ENCODE data around the gene MKS1.

MKS1 gene

DNA sequence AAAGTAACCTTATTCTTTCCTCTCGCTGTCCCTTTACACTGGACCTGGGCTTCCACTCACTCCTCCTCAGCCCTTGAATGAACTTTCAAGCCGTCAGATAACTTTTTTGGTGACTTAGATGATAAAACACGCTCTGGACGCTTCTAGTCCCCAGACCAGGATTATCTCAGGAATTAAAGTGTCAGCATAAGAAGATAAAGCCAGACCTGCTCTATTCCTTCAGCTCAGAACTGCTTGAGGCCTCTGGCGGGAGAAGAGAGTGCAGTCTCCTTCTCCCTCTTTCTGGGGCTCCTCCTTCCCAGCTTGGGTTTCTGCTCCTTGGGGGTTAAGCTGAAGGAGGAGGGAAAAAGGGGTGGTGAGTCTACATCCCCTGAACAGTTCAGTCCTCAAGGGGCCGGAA lies 25.9 kb upstream of the MKS1 start:
- no peak for DNase-seq (ENCODE audit: low spot score)

DNA sequence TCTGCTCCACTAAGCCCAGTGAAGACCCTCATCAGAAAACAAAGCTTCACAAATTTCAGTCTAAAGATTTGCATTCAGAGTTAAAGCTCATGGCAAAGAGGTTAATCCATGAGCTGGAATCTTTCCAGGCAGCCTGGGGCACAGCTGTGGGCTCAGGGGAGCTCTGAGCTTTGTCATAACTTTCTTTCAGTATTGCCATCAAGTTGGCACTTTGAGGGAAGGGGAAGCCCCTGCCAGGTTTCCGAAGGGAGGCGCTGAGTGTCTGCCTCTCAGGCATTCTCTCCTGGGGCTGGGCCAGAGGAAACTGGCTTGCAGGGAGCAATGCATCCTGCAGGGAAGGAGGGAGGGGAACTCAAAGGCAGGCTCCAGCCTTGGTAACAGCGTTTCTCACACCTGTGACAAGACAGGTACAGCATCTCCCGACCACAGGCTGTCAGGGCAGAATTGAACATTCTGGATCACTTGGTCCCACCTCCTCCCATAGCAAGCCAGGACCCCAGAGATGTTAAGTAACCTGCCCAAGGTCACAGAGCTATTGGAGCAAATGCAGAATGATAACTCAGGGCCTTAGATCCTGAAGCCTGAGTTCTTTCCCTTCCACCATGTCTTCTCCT lies 23.2 kb upstream of the MKS1 start:
- no peak for DNase-seq (ENCODE audit: low spot score)

- DNase-seq (ENCODE audit: low spot score), result no peak
Measured at GRCh38 chr17:58239987-58240386, 20.9 kb upstream of the MKS1 start.

DNA sequence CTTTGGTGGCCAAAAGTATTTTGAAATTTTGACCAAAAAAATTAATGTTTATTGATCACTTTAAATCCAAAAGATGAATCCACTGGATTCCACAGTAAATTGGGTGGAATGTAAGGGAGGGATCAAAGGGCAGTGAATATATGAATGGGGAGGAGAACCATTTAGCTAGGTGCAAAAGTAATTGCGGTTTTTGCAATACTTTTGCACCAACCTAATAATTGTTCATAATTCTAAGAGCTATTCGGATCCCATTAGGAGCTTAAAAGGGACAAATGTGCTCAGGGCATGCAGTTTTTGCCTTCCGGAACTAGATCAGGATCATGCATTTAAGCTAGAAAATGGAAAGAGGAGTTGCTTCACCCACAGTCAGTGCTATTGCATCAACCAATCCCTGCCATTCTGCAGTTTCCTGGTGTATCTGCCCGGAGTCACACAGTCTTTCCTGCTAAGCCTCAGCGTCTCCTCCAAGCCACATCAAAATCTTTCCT lies 19.1 kb upstream of the MKS1 start, which contains the start of gene LPO:
TSS of gene LPO (plus strand) at position 438 of the 488 bp plus-strand sequence. CDS start 4,396 bp downstream, outside the sequence.
- DNase-seq (ENCODE audit: low spot score), result no peak

DNA sequence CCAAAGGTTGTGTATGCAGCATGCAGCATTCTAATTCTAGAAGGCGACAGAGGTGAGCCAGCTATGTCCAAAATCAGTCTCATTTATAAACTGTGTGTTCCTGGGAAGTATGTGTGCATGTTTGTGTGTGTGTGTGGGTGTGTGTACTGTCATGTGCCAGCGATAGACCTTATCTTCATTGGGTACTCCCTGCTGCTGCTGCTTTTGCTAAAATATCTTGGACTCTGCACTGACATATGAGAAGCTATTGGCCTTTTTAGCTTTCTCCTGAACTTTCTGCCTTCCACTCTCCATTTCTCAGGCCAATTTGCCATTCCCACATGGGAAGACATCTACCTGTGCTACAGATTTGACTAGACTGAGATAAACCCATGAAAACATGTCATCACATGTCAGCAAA lies 17.3 kb upstream of the MKS1 start:
- DNase-seq (ENCODE audit: low spot score), result no peak

GRCh38 chr17:58235821-58236220 lies 16.8 kb upstream of the MKS1 start:
- DNase-seq (ENCODE audit: low spot score), result no peak

GRCh38 chr17:58234512-58234911 lies 15.5 kb upstream of the MKS1 start:
- no peak for DNase-seq (ENCODE audit: low spot score)

GRCh38 chr17:58233543-58233942 lies 14.5 kb upstream of the MKS1 start:
- DNase-seq (ENCODE audit: low spot score), result no peak

DNA sequence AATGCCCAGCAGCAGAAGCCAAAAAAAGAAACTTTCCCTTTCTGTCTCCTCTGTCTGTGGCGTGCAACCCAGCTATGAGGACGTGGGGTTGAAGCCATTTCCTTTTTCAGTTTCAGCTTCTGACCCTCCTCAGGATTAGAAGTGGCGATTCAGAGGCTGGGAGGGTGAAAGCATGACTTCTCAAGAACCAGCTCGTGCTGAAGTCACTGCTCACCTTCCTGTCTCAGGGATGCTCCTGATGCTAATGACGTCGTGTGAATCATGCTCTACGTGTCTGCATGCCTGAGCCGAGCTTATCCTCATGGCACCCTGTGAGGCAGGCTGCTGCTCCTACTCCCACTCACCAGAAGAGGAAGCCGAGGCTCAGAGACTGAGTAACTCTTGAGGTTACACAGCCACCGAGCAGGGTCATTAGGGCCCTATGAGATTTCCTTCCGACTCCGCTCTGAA lies 13.7 kb upstream of the MKS1 start:
- DNase-seq (ENCODE audit: low spot score), result no peak

DNA sequence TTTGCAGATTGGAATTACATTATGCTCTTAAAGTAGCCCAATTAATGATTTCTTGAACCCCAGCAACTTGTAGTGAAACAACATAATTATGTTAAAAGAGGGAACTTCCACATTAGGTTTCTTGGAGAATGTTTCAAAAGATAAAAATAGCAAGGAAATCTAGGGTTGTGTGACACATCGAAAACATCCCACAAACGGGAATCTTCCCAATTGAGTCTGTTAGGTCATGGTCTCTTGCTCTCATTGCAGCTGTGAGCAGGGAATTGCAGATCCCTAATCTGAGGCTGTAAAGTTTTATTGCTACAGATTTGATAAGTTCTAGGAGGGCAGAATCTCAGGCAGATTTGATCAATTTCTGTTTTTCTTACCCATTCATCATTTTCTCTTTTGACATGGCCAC lies 12.6 kb upstream of the MKS1 start:
- no peak for DNase-seq (ENCODE audit: low spot score)

GRCh38 chr17:58229881-58230280 lies 10.8 kb upstream of the MKS1 start:
- DNase-seq (ENCODE audit: low spot score), result no peak

DNA sequence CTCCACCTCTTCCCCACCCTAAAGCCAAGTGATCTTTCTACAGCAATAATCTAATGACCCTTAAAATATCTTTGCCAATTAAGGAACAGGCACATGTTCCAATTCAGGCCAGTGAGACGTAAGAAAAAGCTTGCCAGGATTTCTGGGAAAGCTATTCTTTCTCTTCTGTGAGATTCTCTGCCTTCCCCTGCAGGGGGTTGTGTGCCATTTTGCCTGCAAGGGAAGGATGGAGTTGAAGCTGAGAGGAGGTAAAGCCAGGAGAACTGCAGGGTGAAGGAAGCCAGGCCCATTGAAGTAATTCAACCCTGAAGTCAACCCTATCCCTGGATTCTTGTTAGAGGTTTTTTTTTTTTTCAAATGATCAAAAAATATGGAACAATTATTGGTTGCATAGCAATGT lies 10.3 kb upstream of the MKS1 start:
- DNase-seq (ENCODE audit: low spot score), result no peak

GRCh38 chr17:58228679-58229078 lies 9.6 kb upstream of the MKS1 start:
- no peak for DNase-seq (ENCODE audit: low spot score)

GRCh38 chr17:58227733-58228132 lies 8.7 kb upstream of the MKS1 start:
- DNase-seq (ENCODE audit: low spot score), result no peak

DNA sequence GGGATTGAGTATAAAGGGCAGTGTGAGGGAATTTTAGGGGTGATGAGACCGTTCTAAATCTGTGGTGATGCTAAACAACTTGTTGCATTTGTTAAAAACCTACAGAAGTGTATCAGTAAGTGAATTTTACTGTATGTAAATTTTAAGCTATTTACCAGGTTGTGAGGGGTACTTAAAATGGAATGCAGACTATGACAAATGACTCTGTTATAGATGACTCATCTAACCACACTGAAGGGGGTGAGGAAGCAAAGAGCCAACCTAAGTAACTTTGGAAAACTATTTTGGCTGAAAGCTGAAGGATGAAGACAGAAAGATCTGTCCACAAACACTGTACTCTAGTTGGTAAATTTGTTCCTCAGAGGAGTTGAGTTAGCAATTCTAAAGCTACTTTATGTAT lies 5.3 kb upstream of the MKS1 start:
- peak; percentile 28 for DNase-seq (ENCODE audit: low spot score)

DNA sequence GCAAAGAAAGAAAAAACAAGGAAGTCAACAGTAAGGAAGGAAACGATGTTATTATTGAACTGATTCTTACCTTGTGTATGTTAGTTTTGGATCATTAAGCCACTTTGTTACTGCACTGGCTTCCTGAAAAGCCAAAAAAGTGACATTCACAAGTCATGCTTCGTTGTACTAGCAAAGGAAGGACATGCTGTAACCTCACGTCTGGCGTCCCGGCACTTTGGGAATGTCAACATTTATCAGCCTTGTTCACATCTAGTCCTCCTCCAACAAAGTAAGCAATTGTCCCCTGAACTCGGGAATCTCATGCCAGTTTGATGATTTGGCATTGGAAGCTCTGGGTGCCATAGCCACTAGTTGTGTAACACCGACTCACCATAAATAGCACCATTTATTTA lies 731 bp upstream of the MKS1 start:
- DNase-seq (ENCODE audit: low spot score), result no peak

DNA sequence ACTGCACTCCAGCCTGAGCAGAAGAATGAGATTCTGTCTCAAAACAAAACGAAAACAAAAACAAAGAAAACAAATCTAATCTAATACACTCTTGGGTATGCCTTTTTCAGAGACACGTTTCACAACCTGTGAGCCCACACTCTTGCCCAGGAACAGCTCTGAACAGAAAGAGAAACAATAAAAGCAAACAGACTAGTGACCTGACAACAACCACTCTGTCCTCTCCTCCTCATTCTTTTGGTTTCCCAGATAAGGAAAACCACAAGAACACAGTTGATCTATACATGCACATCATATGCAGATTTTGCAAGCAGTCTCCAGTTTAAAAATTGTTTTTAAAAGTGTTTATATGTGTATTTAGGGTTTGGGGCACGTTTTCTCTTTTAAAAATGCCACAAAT lies 1.3 kb downstream of the MKS1 start:
- DNase-seq (ENCODE audit: low spot score), result no peak

GRCh38 chr17:58215685-58216084 lies 3.4 kb downstream of the MKS1 start:
- DNase-seq (ENCODE audit: low spot score), result no peak

DNA sequence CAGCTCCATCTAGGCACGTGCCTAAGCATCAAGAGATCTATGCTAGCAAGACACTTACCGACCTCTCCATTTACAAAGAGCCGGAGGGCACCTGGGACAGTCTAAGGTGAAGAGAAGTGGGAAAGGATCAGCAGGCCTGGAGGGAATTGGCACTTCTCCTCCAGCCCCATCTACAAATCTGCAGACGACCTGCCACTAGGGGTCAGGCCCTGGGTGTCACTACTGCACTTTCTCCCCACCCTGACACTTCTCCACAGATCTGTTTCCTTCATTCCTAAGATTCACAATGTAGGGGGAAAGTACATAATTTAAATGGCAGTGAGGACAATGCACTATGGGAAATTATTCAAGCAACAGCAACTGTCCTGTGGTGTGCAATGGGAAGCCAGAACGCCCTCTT lies 8.1 kb downstream of the MKS1 start:
- no peak for DNase-seq (ENCODE audit: low spot score)

DNA sequence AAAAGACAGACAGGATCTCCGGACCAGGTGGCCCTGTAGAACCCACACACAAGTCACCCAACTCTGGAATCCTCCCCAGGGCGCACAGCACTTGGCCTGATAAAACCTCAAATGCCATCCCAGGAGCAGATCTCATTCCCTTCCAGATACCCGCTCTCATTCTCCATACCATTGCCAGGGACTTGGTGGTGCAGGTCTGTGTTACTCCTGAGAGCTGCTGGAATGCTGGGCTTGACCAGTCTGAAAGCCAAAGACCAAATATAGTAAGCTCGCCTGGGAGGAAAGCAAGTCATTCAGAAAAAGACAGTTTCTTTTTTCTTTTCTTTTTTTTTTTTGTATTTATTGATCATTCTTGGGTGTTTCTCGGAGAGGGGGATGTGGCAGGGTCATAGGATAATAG lies 10.7 kb downstream of the MKS1 start:
- DNase-seq (ENCODE audit: low spot score), result no peak

DNA sequence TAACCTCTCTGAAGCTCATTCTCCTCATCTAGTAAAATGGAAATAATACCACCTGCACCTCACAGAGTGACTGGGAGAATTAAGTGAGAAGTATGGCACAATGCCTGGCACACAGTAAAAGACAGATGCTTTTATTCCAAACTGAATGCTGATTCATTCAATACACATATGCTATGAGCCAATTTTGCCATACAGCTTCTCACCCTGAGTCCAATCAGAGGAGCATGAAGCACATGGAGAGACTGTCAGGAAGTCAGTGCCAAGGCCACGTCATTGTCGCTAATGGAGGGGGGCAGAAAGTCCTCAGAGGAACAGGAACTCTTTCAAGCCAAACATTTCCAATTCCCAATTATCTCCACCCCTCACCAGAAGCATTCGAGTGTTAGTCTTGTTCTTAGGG lies 11.6 kb downstream of the MKS1 start:
- no peak for DNase-seq (ENCODE audit: low spot score)

DNA sequence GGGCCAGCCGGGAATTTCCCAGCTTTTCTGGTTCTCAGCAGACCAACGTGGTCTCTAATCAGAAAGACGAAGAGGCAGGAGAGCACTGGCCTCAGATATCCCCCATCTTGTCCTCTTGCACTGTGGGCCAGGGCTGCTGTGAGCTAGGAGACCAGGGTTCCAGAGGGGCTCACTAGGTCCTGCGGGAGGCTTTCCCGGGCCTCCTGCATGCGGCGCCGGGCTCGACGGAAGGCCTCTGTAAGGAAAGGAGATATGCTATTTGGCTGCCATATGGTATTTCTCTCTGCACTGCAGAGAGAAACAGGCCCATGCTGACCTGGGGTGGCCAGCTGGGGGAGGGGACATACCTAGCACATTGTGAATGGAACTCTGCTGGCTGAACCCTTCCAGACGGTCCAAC lies 13.1 kb downstream of the MKS1 start:
- no peak for DNase-seq (ENCODE audit: low spot score)

GRCh38 chr17:58204796-58205195 lies 14.3 kb downstream of the MKS1 start:
- DNase-seq (ENCODE audit: low spot score), result no peak

DNA sequence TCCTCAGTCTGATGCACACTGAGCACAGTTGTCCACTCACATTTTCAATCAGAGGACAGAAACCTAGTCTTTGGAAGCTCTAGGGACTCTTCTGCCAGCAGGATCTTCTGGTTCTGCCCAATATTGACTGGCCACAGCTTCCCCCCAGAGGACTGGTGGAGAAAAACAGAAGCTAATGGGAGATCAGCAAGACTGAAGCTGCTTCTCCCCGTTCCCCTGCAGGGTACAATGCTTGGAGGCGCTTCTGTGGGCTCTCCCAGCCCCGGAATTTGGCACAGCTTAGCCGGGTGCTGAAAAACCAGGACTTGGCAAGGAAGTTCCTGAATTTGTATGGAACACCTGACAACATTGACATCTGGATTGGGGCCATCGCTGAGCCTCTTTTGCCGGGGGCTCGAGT lies 16.2 kb downstream of the MKS1 start:
- no peak for DNase-seq (ENCODE audit: low spot score)
